Esophagus squamous epithelium (tissue), 4 donors: ENCODE measurements around the gene OOEP.

ENCODE experiments used
- CTCF ChIP-seq, 6 experiments: fragments of 450-650 bp in 4 of 6; fragments of 200-600 bp in 2 of 6; sonication (generic) in 2 of 6; IDR thresholded peaks; one replicate each; pipeline ENCODE4 v1.5.1; 2016 to 2019; ENCODE audit warnings: antibody characterized with exemption in 6 of 6, mild to moderate bottlenecking in 4 of 6, moderate library complexity in 4 of 6
- POLR2A ChIP-seq, 4 donors: fragments of 450-650 bp; IDR thresholded peaks; one replicate each; pipeline ENCODE4 v1.6.1; 2017; ENCODE audit warnings: antibody characterized with exemption in 4 of 4, mild to moderate bottlenecking in 4 of 4, moderate library complexity in 3 of 4

DNA sequence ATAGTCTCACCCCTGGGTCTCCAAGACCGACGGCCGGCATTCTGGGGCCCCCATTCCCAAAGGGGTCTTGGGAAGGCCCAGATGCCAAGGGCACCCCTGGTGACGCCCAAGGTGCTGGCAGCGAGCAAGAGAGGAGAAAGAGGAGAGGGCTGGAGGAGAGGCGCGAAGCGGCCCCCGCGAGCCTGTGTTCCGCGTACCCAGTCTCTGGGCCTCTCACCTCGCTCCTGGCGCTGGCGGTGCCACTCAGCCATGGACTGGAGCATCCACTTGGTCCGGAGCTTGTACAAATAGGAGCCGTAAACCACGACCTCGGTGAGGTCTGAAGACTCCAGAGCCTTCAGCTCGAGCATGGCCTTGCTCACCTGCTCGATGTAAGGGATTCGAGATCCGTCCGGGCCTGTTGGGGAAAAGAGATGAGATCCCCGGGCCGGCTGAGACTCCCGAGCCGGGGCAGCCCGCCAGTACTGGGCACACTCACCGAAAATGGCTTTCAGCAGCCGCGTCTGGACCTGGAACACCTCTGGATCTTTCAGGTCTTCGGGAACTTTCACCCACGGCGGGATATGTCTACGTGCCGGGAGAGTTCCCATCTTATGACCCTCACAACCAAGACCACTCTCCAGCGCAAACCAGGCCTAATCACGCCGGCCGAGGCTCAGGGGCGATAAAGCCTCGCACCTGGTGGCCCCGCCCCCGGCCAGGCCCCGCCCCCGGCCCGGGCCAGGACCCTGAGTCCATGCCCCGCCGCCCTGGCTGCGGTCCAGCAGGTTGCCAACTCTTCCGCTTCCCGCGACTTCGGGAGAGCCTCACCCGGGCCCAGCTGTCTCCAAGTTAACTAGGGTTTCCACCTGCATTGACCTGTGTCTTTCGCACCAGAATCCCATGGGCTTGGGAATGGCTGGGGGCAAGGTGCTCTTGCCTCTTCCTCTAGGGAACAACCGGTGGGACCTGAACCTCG lies 15.8 kb downstream of the OOEP start, which contains the start of gene DPPA5:
- TF ChIP-seq POLR2A (IDR thresholded peaks at IDR 0.05): no peak
- TF ChIP-seq CTCF (IDR thresholded peaks at IDR 0.05): no peak
